ENCODE measurements around the gene ZGLP1.

ZGLP1 gene

GRCh38 chr19:10327793-10328192 is 18.2 kb upstream of the ZGLP1 start:
- DNase-seq: no peak

GRCh38 chr19:10325732-10326131 is 16.1 kb upstream of the ZGLP1 start:
- DNase-seq: no peak

- DNase-seq: no peak
Observed at GRCh38 chr19:10321874-10322835, 12.5 kb upstream of the ZGLP1 start.

DNA sequence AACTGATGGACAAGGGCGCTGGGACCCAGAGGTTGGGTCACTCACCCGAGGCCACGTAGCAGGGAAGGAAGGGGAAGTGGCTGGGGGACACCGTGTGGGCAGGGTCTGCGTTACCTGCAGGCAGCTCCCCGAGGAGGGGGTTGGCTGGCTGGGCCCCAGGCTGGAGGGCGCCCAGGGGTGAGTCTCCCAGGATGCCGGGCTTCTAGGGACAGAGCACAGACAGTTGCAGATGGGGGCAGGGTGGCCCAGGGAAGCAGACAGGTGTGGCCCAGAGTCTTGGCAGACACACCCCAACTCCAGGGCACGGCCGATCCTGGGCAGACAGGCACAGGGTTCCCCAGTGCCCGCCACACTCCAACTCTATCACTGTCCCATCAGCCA is 11.8 kb upstream of the ZGLP1 start:
- no peak for DNase-seq

DNA sequence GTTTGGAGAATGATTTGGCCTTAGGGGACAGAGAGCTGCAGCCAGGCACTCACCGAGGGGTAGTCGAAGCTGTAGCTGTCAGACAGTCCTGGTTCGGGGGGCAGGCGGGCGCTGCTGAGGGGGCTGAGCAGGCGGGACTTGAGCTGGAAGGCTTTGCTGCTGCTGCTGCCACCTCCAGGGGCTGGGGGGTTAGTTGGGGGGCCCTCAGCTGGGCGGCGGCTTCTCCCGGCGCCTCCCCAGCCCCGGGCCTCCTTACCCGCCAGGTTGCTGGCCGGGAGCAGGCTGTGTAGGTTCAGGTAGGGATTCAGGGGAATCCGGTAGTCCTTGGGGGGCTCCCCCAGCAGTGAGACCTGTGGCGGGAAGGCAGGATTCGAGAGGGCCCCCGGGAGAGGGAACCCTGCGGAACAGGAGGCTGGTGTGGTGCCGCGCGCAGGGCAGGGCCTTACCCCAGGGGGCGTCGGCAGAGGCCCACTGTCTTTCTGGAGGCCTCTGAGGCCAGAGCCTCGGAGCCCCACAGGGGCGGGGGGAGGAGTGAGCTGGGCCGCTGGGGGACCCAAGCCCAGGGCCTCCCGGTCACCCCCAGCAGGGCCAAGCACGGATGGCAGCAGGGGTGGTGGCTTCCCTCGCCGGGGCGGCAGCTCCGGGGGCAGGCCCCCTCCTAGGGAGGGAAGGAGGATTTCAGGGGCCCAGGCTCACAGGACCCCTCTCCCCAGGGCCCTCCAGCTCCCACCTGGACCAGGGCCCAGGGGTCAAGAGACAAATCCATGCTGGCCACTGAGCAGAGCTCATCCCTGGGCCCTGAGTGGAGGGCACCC is 11.2 kb upstream of the ZGLP1 start:
- no peak for DNase-seq

DNA sequence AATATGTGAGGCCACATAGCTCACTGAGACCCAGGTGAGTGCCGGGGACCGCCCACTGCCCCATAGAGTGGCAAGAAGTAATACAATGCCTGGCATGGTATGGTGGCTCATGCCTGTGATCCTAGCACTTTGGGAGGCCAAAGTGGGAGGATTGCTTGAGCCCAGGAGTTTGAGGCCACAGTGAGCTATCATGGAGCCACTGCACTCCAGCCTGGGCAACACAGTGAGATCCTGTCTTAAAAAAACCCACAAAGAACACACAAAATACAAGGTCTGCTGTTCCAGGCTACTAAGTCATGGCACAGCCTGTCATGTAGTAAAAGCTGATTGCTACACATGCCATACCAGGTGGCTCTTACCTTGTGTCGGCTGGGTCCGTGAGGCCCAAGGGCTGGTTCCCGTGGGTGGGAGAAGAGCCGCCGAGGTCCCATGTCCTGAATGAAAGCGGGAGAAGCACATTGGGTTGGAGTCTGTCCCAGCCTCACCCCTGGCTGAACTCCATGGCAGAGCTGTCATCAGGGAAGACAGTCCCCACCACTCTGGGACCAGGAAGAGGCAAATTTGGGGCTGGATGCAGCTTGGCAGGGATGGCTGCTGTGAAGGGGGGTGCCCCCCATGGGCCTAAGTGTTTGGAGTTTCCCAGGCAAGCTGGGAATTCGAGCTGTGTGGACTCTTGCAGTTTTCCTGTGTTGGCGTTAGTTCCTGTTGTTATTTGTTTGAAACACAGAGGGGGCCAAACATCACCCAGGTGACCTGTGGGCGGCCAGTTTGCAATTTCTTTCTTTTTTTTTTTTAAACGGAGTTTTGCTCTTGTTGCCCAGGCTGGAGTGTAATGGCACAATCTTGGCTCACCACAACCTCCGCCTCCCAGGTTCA is 9.4 kb upstream of the ZGLP1 start:
- no peak for DNase-seq

DNA sequence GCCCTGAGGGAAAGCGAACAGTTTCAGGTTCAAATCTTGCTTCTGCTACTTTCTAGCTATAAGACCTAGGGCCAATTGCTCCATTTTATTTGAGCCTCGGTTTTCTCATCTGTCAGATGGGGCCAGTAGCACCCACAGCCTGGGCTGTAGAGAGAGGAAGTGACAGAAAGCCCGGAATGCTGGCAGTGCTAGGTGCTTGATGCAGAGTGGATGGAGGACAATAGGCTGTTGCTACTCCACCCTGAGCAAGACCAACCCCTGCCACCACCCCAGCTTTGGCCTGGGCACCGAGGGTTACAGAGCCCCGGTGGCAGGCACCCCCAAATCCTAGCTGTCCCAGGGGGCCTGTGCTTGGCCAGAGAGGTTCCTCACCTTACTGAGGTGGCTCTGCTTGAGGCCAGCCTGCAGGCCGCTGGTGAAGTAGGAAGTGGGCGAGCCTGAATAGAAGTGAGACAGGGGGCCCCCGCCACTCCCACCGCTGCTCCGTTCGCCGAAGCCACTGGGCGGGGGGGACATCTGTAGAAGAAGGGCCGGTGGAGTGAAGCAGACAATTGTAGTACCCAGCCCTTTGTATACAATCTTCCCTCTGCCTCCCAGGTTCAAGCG is 8.3 kb upstream of the ZGLP1 start:
- no peak for DNase-seq

- no peak for DNase-seq
Observed at GRCh38 chr19:10317045-10317856, 7.6 kb upstream of the ZGLP1 start.

GRCh38 chr19:10316229-10317044 is 6.8 kb upstream of the ZGLP1 start:
- DNase-seq: no peak

- DNase-seq: peak; percentile 93
Observed at GRCh38 chr19:10315335-10316214, 6.0 kb upstream of the ZGLP1 start, which contains the start of gene FDX2. TSS of gene FDX2 (minus strand) at chr19:10316015. CDS start at chr19:10315996, 19 bp downstream.

- no peak for DNase-seq
Observed at GRCh38 chr19:10306327-10306726, 3.3 kb downstream of the ZGLP1 start.

DNA sequence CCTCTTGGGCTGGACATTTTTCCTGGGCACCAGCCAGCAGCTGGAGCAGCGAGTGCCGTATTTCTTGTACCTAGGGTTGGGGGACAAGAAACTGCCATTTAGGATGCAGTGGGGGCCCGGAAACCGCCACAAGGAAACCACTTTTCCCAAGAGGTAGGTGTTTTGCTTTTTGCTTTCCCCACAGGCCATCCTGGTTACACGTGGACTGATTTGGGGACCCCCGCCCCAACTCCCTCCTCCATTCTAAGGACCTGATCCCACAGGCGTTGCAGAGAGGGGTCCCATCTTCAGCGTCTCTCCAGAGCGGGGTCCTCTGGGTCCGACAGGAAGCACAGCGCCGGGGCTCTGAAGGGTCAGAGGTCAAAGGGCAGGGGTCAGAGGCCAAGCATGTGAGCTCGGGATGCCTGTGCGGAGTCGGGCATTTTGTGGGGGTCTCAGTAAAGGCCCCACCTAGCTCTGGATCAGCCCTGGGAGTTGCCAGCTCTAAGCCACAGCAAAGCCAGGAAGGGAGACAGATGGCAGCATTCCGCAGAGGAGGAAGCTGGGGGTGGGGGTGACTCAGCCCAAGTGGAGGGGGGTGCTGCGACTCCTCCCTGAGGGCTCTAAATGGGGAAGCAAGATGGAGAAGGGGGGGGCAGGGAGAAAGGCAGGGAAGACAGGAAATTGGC is 4.3 kb downstream of the ZGLP1 start:
- no peak for DNase-seq

- DNase-seq: no peak
Observed at GRCh38 chr19:10299545-10300458, 9.8 kb downstream of the ZGLP1 start.

- no peak for DNase-seq
Observed at GRCh38 chr19:10295847-10296591, 13.6 kb downstream of the ZGLP1 start.

- peak; percentile 55 for DNase-seq
Observed at GRCh38 chr19:10295305-10295846, 14.2 kb downstream of the ZGLP1 start.

GRCh38 chr19:10294368-10294697 is 15.3 kb downstream of the ZGLP1 start:
- no peak for DNase-seq
